Gastroesophageal sphincter (tissue), 3 donors: Measurements from ENCODE around the gene RABAC1.

Source experiments
- EP300 ChIP-seq: sonication (generic); formaldehyde crosslinking; IDR thresholded peaks from one replicate; pipeline ENCODE4 v1.6.1; 2017; ENCODE audit warnings: antibody characterized with exemption, mild to moderate bottlenecking
- TF ChIP-seq, protein P1 (sequence below), 4 experiments: fragments of 200-600 bp in 2 of 4; fragments of 450-650 bp in 2 of 4; sonication (generic) in 1 of 4; IDR thresholded peaks; one replicate each; pipeline ENCODE4 v1.5.1; 2017 to 2019; ENCODE audit warnings: antibody characterized with exemption in 4 of 4, mild to moderate bottlenecking in 2 of 4, moderate library complexity in 2 of 4

- no peak for TF ChIP-seq EP300
- TF ChIP-seq, protein P1, sequence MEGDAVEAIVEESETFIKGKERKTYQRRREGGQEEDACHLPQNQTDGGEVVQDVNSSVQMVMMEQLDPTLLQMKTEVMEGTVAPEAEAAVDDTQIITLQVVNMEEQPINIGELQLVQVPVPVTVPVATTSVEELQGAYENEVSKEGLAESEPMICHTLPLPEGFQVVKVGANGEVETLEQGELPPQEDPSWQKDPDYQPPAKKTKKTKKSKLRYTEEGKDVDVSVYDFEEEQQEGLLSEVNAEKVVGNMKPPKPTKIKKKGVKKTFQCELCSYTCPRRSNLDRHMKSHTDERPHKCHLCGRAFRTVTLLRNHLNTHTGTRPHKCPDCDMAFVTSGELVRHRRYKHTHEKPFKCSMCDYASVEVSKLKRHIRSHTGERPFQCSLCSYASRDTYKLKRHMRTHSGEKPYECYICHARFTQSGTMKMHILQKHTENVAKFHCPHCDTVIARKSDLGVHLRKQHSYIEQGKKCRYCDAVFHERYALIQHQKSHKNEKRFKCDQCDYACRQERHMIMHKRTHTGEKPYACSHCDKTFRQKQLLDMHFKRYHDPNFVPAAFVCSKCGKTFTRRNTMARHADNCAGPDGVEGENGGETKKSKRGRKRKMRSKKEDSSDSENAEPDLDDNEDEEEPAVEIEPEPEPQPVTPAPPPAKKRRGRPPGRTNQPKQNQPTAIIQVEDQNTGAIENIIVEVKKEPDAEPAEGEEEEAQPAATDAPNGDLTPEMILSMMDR (IDR thresholded peaks at IDR 0.05), result no peak
These were observed 22.7 kb downstream of the RABAC1 start for GRCh38 chr19:41936416-41936850.
